Measurements from ENCODE around the gene WAPL. TPM values are rescaled to one million over a fixed set of nuclear protein-coding genes. Genes with fewer than 3 reads are reported as not detected.
"Not testable (repeated sequence)": the region's sequence is repeated elsewhere in the genome, so short reads cannot be mapped to it uniquely, and the experiment has no call there.

WAPL gene
- total and polyA plus RNA-seq, 2 donors, result 16.1 to 66.7 TPM

GRCh38 chr10:86391236-86391840 is 130.3 kb downstream of the WAPL start:
- H3K4me1 ChIP-seq (ENCODE audit: insufficient read depth), result peaks cover 3% of the 10 kb centered on the region
- WGBS, result 85% methylated on average over 8 of the region's 8 CpGs

GRCh38 chr10:86390337-86391120 is 131.1 kb downstream of the WAPL start:
- 82% methylated on average over 14 of the region's 14 CpGs for WGBS
- no peak for DNase-seq (ENCODE audit: extremely low spot score)
- Histone ChIP-seq H3K4me3 (ENCODE audit: low read depth, low read length) (no peak overlapping the region), H3K36me3 (ENCODE audit: insufficient read depth) (no peaks in the 10 kb centered on the region), H3K4me1 (ENCODE audit: insufficient read depth) (peaks cover 3% of the 10 kb centered on the region), H3K27ac (ENCODE audit: low read depth) (no peak overlapping the region)

More at GRCh38 chr10:86391236-86391840, 130.3 kb downstream of the WAPL start:
- Histone ChIP-seq H3K36me3 (ENCODE audit: insufficient read depth) (no peaks in the 10 kb centered on the region), H3K27ac (ENCODE audit: low read depth) (no peak overlapping the region), H3K4me3 (ENCODE audit: low read depth, low read length) (no peak overlapping the region)
- no peak for DNase-seq (ENCODE audit: extremely low spot score)

GRCh38 chr10:86389441-86390193 is 132.0 kb downstream of the WAPL start:
- DNase-seq (ENCODE audit: extremely low spot score), result no peak
- peaks cover 3% of the 10 kb centered on the region for H3K4me1 ChIP-seq (ENCODE audit: insufficient read depth)
- H3K4me3 ChIP-seq (ENCODE audit: low read depth, low read length), result peak overlapping the region; percentile 19
- no peaks in the 10 kb centered on the region for H3K36me3 ChIP-seq (ENCODE audit: insufficient read depth)
- no peak overlapping the region for H3K27ac ChIP-seq (ENCODE audit: low read depth)
- 15% methylated on average over 53 of the region's 53 CpGs for WGBS

- peak overlapping the region; percentile 19 for H3K4me3 ChIP-seq (ENCODE audit: low read depth, low read length)
- not testable (repeated sequence) for H3K27ac ChIP-seq (ENCODE audit: low read depth); H3K36me3 ChIP-seq (ENCODE audit: insufficient read depth); H3K4me1 ChIP-seq (ENCODE audit: insufficient read depth); DNase-seq (ENCODE audit: extremely low spot score)
- WGBS, result 28% methylated on average over 12 of the region's 12 CpGs
These were observed 132.5 kb downstream of the WAPL start for GRCh38 chr10:86389109-86389440.

- DNase-seq (ENCODE audit: extremely low spot score), result no peak
- Histone ChIP-seq H3K4me1 (ENCODE audit: insufficient read depth) (peaks cover 3% of the 10 kb centered on the region), H3K27ac (ENCODE audit: low read depth) (no peak overlapping the region), H3K4me3 (ENCODE audit: low read depth, low read length) (no peak overlapping the region), H3K36me3 (ENCODE audit: insufficient read depth) (no peaks in the 10 kb centered on the region)
- 37% methylated on average over 13 of the region's 13 CpGs for WGBS
These were observed 133.4 kb downstream of the WAPL start for GRCh38 chr10:86388119-86388704.

GRCh38 chr10:86387178-86387794 is 134.3 kb downstream of the WAPL start:
- WGBS, result 57% methylated on average over 7 of the region's 7 CpGs
- DNase-seq (ENCODE audit: extremely low spot score), result no peak

GRCh38 chr10:86385806-86386205 is 135.8 kb downstream of the WAPL start:
- 91% methylated on average over 3 of the region's 3 CpGs for WGBS
- Histone ChIP-seq H3K4me1 (ENCODE audit: insufficient read depth) (peaks cover 3% of the 10 kb centered on the region), H3K4me3 (ENCODE audit: low read depth, low read length) (no peak overlapping the region), H3K36me3 (ENCODE audit: insufficient read depth) (no peaks in the 10 kb centered on the region), H3K27ac (ENCODE audit: low read depth) (no peak overlapping the region)
- no peak for DNase-seq (ENCODE audit: extremely low spot score)

More at GRCh38 chr10:86387178-86387794, 134.3 kb downstream of the WAPL start:
- H3K36me3 ChIP-seq (ENCODE audit: insufficient read depth), result no peaks in the 10 kb centered on the region
- no peak overlapping the region for H3K27ac ChIP-seq (ENCODE audit: low read depth)
- H3K4me3 ChIP-seq (ENCODE audit: low read depth, low read length), result no peak overlapping the region
- peaks cover 3% of the 10 kb centered on the region for H3K4me1 ChIP-seq (ENCODE audit: insufficient read depth)

Small RNA genes lying within 50 kb of the gene (small RNA-seq; reads per million reads assigned to genes)
- gene RNU6-780P, result not detected

Other genes with a start within 250 kb of the WAPL start
- gene GRID1, start 155.0 kb downstream of the WAPL start, total RNA-seq, result 3.9 TPM
- gene GRID1, start 155.0 kb downstream of the WAPL start, polyA plus RNA-seq, result 2.4 TPM
- not detected for gene OPN4, start 132.8 kb upstream of the WAPL start, total RNA-seq
- gene OPN4, start 132.8 kb upstream of the WAPL start, polyA plus RNA-seq, result 0.13 TPM
- 7.1 TPM for gene LDB3, start 146.7 kb upstream of the WAPL start, total RNA-seq
- 8.2 TPM for gene LDB3, start 146.7 kb upstream of the WAPL start, polyA plus RNA-seq
- 128 TPM for gene BMPR1A, start 234.8 kb upstream of the WAPL start, total RNA-seq
- 36.6 TPM for gene BMPR1A, start 234.8 kb upstream of the WAPL start, polyA plus RNA-seq